ENCODE data around the gene SOD1.

The SOD1 gene

GRCh38 chr21:31713973-31714740, 54.7 kb downstream of the SOD1 start:
- no peak overlapping the region for H3K4me3 ChIP-seq (ENCODE audit: low read depth, low read length)
- TF ChIP-seq CTCF (IDR thresholded peaks at IDR 0.05; ENCODE audit: low read depth, low read length) = no peak

GRCh38 chr21:31714741-31715365, 55.4 kb downstream of the SOD1 start:
- TF ChIP-seq CTCF (IDR thresholded peaks at IDR 0.05; ENCODE audit: low read depth, low read length) = no peak

GRCh38 chr21:31716106-31716505, 56.6 kb downstream of the SOD1 start:
- no peak for TF ChIP-seq CTCF (IDR thresholded peaks at IDR 0.05; ENCODE audit: low read depth, low read length)

More at GRCh38 chr21:31714741-31715365, 55.4 kb downstream of the SOD1 start:
- no peak overlapping the region for H3K4me3 ChIP-seq (ENCODE audit: low read depth, low read length)

More at GRCh38 chr21:31716106-31716505, 56.6 kb downstream of the SOD1 start:
- no peak overlapping the region for H3K4me3 ChIP-seq (ENCODE audit: low read depth, low read length)
